ENCODE results near the gene VEPH1. TPM values are rescaled to one million over a fixed set of nuclear protein-coding genes. Genes with fewer than 3 reads are reported as not detected.

The VEPH1 gene
- total RNA-seq, 1 donor from 2014 or later: not detected

- Mint-ChIP-seq H3K9me3 (no peaks in the 10 kb centered on the region), H3K4me1 (ENCODE audit: low read depth) (peaks cover 12% of the 10 kb centered on the region), H3K4me3 (no peak overlapping the region), H3K27me3 (ENCODE audit: insufficient read depth) (peaks cover 3% of the 10 kb centered on the region), H3K36me3 (ENCODE audit: low read depth) (peaks cover 2% of the 10 kb centered on the region), H3K27ac (no peak overlapping the region)
- intact Hi-C loops (cut with micrococcal nuclease): no loop called here
- DNase-seq (ENCODE audit: low spot score): no peak
These were observed 278.2 kb downstream of the VEPH1 start for GRCh38 chr3:157225001-157225400.

GRCh38 chr3:157220883-157221282 is 282.3 kb downstream of the VEPH1 start:
- no peak overlapping the region for H3K4me3 Mint-ChIP-seq
- no peaks in the 10 kb centered on the region for H3K36me3 Mint-ChIP-seq (ENCODE audit: low read depth)
- H3K27me3 Mint-ChIP-seq (ENCODE audit: insufficient read depth): peaks cover 6% of the 10 kb centered on the region
- no peak overlapping the region for H3K27ac Mint-ChIP-seq
- H3K4me1 Mint-ChIP-seq (ENCODE audit: low read depth): peaks cover 5% of the 10 kb centered on the region
- intact Hi-C loops (cut with micrococcal nuclease): no loop called here
- DNase-seq (ENCODE audit: low spot score): no peak
- no peaks in the 10 kb centered on the region for H3K9me3 Mint-ChIP-seq

- Mint-ChIP-seq H3K4me3 (no peak overlapping the region), H3K4me1 (ENCODE audit: low read depth) (no peaks in the 10 kb centered on the region), H3K27me3 (ENCODE audit: insufficient read depth) (peaks cover 6% of the 10 kb centered on the region), H3K9me3 (no peaks in the 10 kb centered on the region), H3K27ac (no peak overlapping the region), H3K36me3 (ENCODE audit: low read depth) (no peaks in the 10 kb centered on the region)
- intact Hi-C loops (cut with micrococcal nuclease): no loop called here
- DNase-seq (ENCODE audit: low spot score): no peak
These were observed 283.0 kb downstream of the VEPH1 start for GRCh38 chr3:157220211-157220610.

GRCh38 chr3:157219215-157219614 is 284.0 kb downstream of the VEPH1 start:
- Mint-ChIP-seq H3K27me3 (ENCODE audit: insufficient read depth) (peaks cover 6% of the 10 kb centered on the region), H3K27ac (no peak overlapping the region), H3K9me3 (no peaks in the 10 kb centered on the region), H3K36me3 (ENCODE audit: low read depth) (no peaks in the 10 kb centered on the region), H3K4me1 (ENCODE audit: low read depth) (no peaks in the 10 kb centered on the region), H3K4me3 (no peak overlapping the region)
- no peak for DNase-seq (ENCODE audit: low spot score)
- intact Hi-C loops (cut with micrococcal nuclease): no loop called here

Other genes starting within 250 kb of the VEPH1 start
- gene PTX3, start 66.6 kb downstream of the VEPH1 start, total RNA-seq: not detected in 2 replicates